ENCODE results near the gene FLACC1.
"Not testable (repeated sequence)": the region's sequence is repeated elsewhere in the genome, so short reads cannot be mapped to it uniquely, and the experiment has no call there.

FLACC1 gene

DNA sequence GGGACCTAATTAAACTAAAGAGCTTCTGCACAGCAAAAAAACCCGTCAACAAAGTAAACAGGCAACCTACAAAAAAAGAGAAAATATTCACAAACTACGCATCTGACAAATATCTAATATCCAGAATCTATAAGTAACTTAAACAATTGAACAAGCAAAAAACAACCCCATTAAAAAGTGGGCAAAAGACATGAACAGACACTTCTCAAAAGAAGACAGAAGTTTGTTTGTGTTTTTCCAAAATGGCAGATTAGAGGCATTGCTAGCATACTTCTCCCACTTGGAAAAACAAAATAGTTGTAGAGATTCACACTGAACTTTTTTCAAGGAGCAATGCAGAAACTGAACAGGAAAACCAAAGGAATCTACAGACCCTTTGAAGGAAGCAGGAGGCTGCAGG, 37.6 kb downstream of the FLACC1 start:
- Histone ChIP-seq H3K9ac (ENCODE audit: low read depth, low read length) (no peak overlapping the region), H3K27ac (ENCODE audit: low read depth, low read length) (no peak overlapping the region), H3K36me3 (ENCODE audit: insufficient read depth, low read length) (no peaks in the 10 kb centered on the region), H3K27me3 (ENCODE audit: insufficient read depth, low read length) (no peaks in the 10 kb centered on the region), H3K4me1 (ENCODE audit: insufficient read depth, low read length) (no peaks in the 10 kb centered on the region), H3K4me3 (ENCODE audit: low read length) (no peak overlapping the region), H3K9me3 (ENCODE audit: insufficient read depth, low read depth, low read length) (peaks cover 13% of the 10 kb centered on the region; the same call in 1 of the 2 replicates)
- whole genome bisulfite sequencing: 66% methylated on average over 2 of the region's 2 CpGs

DNA sequence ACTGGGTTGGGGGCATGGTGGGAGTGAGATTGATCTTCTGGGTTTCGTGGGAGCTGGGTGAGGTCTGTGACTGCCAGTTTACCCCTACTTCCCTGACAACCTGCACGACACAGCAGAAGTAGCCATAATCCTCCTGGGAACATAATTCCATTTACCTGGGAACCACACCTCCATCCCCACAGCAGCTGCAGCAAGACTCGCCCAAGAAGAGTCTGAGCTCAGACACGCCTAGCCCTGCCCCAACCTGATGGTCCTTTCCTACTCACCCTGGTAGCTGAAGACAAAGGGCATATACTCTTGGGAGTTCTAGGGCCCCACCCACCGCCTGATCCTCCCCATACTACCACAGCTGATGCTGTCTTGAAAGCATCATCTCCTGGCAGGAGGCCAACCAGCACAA, 43.8 kb downstream of the FLACC1 start:
- H3K4me3 ChIP-seq (ENCODE audit: low read length): no peak overlapping the region
- no peaks in the 10 kb centered on the region for H3K36me3 ChIP-seq (ENCODE audit: insufficient read depth, low read length)

DNA sequence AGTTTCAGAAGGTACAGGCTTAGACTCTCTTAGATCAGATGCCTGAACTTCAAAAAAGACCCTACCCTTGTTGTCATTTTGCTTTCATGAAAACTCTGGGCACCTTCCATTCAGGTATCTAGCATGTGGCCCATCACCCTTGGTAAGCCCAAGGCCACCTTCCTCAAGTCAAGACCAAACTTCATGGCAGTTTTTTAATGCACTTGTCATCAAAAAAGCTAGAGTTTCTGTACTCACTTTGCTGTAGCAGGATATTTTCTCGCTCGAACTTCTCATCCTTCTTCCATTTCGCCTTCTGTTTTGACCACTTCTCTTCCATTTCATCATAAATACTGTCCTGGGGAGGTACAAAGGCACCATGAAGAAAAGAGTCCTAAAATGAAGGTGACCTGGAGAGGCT, 48.2 kb downstream of the FLACC1 start:
- no peaks in the 10 kb centered on the region for H3K4me1 ChIP-seq (ENCODE audit: insufficient read depth, low read length)
- no peak overlapping the region for H3K27ac ChIP-seq (ENCODE audit: low read depth, low read length)
- no peaks in the 10 kb centered on the region for H3K9me3 ChIP-seq (ENCODE audit: insufficient read depth, low read depth, low read length)
- H3K9ac ChIP-seq (ENCODE audit: low read depth, low read length): no peak overlapping the region
- 96% methylated on average over 3 of the region's 3 CpGs for WGBS
- no peak overlapping the region for H3K4me3 ChIP-seq (ENCODE audit: low read length)
- no peaks in the 10 kb centered on the region for H3K27me3 ChIP-seq (ENCODE audit: insufficient read depth, low read length)
- no peaks in the 10 kb centered on the region for H3K36me3 ChIP-seq (ENCODE audit: insufficient read depth, low read length)

More for the DNA sequence above, 43.8 kb downstream of the FLACC1 start:
- WGBS: 80% methylated on average over 5 of the region's 5 CpGs
- Histone ChIP-seq H3K4me1 (ENCODE audit: insufficient read depth, low read length) (no peaks in the 10 kb centered on the region), H3K27me3 (ENCODE audit: insufficient read depth, low read length) (no peaks in the 10 kb centered on the region), H3K27ac (ENCODE audit: low read depth, low read length) (no peak overlapping the region), H3K9ac (ENCODE audit: low read depth, low read length) (no peak overlapping the region), H3K9me3 (ENCODE audit: insufficient read depth, low read depth, low read length) (no peaks in the 10 kb centered on the region)

DNA sequence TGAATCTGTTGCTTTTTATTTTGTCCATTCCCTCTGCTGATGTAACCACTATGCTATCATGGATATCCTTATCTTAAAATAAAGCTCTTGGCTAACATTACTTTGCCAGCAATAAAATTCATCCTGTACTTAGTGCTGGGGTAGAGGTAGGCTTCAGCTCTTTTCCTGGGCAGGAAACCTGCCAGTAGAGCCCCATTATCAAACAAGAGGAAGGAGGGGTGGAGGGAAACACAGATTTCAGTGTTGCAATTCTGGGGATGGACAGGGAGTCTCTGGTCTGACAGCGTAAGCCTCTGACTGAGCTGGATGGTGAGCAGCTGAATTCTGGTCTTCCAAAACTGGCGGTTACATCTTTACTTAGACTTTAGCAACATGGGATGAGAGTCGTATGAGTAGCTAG, 49.3 kb downstream of the FLACC1 start:
- H3K9me3 ChIP-seq (ENCODE audit: insufficient read depth, low read depth, low read length): no peaks in the 10 kb centered on the region
- no peaks in the 10 kb centered on the region for H3K27me3 ChIP-seq (ENCODE audit: insufficient read depth, low read length)
- H3K4me3 ChIP-seq (ENCODE audit: low read length): no peak overlapping the region
- H3K36me3 ChIP-seq (ENCODE audit: insufficient read depth, low read length): no peaks in the 10 kb centered on the region
- no peak overlapping the region for H3K9ac ChIP-seq (ENCODE audit: low read depth, low read length)
- H3K4me1 ChIP-seq (ENCODE audit: insufficient read depth, low read length): no peaks in the 10 kb centered on the region
- WGBS: 88% methylated on average over 3 of the region's 3 CpGs
- H3K27ac ChIP-seq (ENCODE audit: low read depth, low read length): no peak overlapping the region

DNA sequence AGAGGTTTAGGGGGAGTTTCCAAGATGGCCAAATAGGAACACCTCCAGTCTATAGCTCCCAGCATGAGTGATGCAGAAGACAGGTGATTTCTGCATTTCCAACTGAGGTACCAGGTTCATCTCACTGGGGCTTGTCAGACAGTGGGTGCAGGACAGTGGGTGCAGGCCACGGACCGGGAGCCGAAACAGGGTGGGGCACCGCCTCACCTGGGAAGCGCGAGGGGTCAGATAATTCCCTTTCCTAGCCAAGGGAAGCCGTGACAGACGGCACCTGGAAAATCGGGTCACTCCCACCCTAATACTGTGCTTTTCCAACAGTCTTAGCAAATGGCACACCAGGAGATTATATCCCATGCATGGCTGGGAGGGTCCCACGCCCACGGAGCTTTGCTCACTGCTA, 57.2 kb downstream of the FLACC1 start:
- not testable (repeated sequence) for H3K27ac ChIP-seq (ENCODE audit: low read depth, low read length); H3K9me3 ChIP-seq (ENCODE audit: insufficient read depth, low read depth, low read length); H3K9ac ChIP-seq (ENCODE audit: low read depth, low read length); H3K4me3 ChIP-seq (ENCODE audit: low read length); H3K27me3 ChIP-seq (ENCODE audit: insufficient read depth, low read length); H3K36me3 ChIP-seq (ENCODE audit: insufficient read depth, low read length); H3K4me1 ChIP-seq (ENCODE audit: insufficient read depth, low read length)
- WGBS: 92% methylated on average over 11 of the region's 11 CpGs

DNA sequence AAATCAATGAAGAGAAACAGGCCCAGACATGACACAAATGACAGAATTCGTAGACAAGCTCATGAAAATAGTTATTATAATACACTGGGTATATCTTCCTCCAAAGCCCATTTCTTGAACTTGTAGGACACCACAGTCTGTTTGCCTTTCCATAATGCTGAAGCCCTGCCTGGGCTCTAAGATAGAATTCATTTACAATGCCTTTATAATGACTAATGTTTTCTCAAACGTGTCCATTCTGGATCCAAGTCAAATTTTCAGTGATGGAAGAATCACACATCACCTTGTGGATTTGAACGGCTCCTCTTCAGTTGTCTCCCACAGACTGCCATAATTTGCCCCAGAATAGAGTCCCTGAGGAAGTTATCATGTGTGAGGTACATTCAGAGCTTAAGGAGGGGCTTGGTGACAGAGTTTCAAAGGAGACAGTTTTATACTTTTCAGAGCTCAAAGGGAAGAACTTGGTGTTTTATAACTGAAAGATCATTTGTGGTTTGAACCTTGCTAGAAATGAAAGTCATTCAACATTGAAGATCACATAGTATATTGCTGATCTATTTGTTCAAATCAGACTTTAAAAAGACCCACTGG, 58.6 kb downstream of the FLACC1 start:
- WGBS: 95% methylated on average over 3 of the region's 3 CpGs
- Histone ChIP-seq H3K9ac (ENCODE audit: low read depth, low read length) (no peak overlapping the region), H3K36me3 (ENCODE audit: insufficient read depth, low read length) (no peaks in the 10 kb centered on the region), H3K4me1 (ENCODE audit: insufficient read depth, low read length) (no peaks in the 10 kb centered on the region), H3K27ac (ENCODE audit: low read depth, low read length) (no peak overlapping the region), H3K9me3 (ENCODE audit: insufficient read depth, low read depth, low read length) (peaks cover 8% of the 10 kb centered on the region), H3K27me3 (ENCODE audit: insufficient read depth, low read length) (no peaks in the 10 kb centered on the region), H3K4me3 (ENCODE audit: low read length) (no peak overlapping the region)

DNA sequence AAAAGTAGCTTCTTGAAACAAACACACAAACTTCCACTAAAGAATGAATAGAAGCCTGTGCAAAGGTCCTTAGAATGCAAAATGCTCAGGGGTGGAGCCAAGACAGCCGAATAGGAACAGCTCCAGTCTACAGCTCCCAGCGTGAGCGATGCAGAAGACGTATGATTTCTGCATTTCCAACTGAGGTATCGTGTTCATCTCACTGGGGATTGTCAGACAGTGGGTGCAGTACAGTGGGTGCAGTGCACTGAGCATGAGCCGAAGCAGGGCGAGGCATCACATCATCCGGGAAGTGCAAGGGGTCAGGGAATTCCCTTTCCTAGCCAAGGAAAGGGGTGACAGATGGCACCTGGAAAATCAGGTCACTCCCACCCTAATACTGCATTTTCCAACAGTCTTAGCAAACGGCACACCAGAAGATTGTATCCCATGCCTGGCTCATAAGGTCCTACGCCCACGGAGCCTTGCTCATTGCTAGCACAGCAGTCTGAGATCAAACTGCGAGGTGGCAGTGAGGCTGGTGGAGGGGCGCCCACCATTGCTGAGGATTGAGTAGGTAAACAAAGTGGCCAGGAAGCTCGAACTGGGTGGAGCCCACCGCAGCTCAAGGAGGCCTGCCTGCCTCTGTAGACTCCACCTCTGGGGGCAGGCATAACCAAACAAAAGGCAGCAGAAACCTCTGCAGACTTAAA, 66.5 kb downstream of the FLACC1 start:
- H3K9ac ChIP-seq (ENCODE audit: low read depth, low read length); H3K4me1 ChIP-seq (ENCODE audit: insufficient read depth, low read length); H3K4me3 ChIP-seq (ENCODE audit: low read length); H3K27ac ChIP-seq (ENCODE audit: low read depth, low read length); H3K36me3 ChIP-seq (ENCODE audit: insufficient read depth, low read length); H3K27me3 ChIP-seq (ENCODE audit: insufficient read depth, low read length): not testable (repeated sequence)
- H3K9me3 ChIP-seq (ENCODE audit: insufficient read depth, low read depth, low read length): peaks cover 12% of the 10 kb centered on the region; the same call in 1 of the 2 replicates
- WGBS: 95% methylated on average over 15 of the region's 15 CpGs

DNA sequence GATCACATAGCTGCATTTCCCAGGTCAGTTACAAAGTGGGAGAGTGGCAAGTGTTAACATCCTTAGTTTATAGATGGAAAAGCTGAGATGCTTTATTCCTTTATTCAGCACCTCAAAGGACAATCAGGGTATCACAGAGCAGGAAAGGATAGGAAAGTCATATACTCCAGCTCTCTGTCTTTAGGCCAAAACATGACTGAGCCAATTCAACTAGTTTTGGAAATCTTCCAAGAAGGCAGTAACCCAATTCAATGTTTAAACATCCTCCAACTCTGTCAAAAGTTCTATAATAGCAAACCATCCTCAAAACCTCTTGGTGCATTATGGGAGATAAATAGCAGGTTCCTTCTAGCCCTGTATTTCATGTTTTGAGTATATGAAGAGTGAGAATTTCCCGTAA, 71.6 kb downstream of the FLACC1 start:
- Histone ChIP-seq H3K9me3 (ENCODE audit: insufficient read depth, low read depth, low read length) (peaks cover 8% of the 10 kb centered on the region; the same call in 1 of the 2 replicates), H3K27ac (ENCODE audit: low read depth, low read length) (no peak overlapping the region), H3K4me1 (ENCODE audit: insufficient read depth, low read length) (no peaks in the 10 kb centered on the region), H3K9ac (ENCODE audit: low read depth, low read length) (no peak overlapping the region), H3K36me3 (ENCODE audit: insufficient read depth, low read length) (peaks cover 5% of the 10 kb centered on the region; the same call in 1 of the 2 replicates), H3K4me3 (ENCODE audit: low read length) (no peak overlapping the region), H3K27me3 (ENCODE audit: insufficient read depth, low read length) (no peaks in the 10 kb centered on the region)
- WGBS: 90% methylated on average over 1 of the region's 1 CpG

DNA sequence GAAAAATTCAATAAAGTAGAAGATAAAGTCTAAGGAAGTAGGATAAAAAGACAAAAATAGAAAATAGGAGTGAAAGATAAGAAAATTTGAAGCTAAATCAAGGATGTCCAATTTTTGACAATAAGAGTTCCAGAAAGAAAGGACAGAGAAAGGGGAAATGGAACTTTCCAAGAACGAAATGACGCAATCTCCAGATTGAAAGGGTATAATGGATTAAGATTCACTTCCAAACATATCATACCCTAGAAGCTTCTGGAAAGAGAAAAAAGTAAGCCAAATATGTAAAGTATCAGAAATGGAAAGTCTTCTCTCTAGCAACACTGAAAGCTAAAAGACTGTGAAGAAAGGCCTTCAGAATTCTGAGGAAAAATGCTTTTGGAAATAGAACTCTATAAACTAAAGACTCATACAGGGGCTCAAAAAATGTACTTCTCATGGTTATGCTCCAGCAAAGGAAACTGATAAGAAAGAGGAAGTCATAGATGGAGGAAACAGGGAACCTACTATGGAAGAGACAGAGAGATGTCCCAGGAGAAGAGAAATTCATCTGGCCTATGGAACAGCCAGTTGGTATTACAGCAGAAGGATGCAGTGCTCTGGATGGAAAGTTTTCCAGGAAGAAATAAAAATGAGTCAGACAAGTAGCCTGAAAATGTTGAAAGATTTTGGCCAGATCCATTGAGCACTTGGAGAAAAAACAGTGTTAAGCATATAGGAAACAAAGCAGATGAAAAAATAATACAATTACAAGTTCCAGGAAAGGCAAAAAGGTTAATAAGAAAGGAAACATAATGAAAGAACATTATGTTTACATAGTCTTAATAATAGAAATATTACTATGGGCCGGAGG, 76.7 kb downstream of the FLACC1 start:
- Histone ChIP-seq H3K4me3 (ENCODE audit: low read length) (no peak overlapping the region), H3K9ac (ENCODE audit: low read depth, low read length) (no peak overlapping the region), H3K36me3 (ENCODE audit: insufficient read depth, low read length) (no peaks in the 10 kb centered on the region; the same call in 1 of the 2 replicates), H3K9me3 (ENCODE audit: insufficient read depth, low read depth, low read length) (no peaks in the 10 kb centered on the region), H3K27ac (ENCODE audit: low read depth, low read length) (no peak overlapping the region), H3K27me3 (ENCODE audit: insufficient read depth, low read length) (no peaks in the 10 kb centered on the region), H3K4me1 (ENCODE audit: insufficient read depth, low read length) (no peaks in the 10 kb centered on the region)
- WGBS: 100% methylated on average over 1 of the region's 3 CpGs

DNA sequence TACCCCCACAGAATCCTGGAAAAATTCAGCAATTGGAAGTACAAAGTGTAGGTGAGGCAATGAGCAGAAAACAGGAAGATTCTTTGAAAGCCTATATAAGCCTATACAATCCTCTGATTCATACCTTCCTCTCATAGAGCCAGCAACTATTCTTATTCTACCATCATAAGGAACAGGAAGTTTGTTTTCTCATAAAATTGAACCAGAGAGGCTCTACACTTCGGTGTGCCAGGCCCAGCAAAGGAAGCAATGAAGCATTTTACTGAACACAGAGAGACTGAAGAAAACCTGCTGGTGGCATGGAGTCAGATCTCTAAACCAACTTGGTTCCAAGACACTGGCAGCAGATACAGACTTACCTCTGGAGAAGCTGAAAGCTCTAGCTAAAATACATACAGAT, 78.1 kb downstream of the FLACC1 start:
- Histone ChIP-seq H3K27me3 (ENCODE audit: insufficient read depth, low read length) (no peaks in the 10 kb centered on the region), H3K27ac (ENCODE audit: low read depth, low read length) (no peak overlapping the region), H3K4me1 (ENCODE audit: insufficient read depth, low read length) (no peaks in the 10 kb centered on the region), H3K36me3 (ENCODE audit: insufficient read depth, low read length) (no peaks in the 10 kb centered on the region; the same call in 1 of the 2 replicates), H3K9me3 (ENCODE audit: insufficient read depth, low read depth, low read length) (no peaks in the 10 kb centered on the region), H3K4me3 (ENCODE audit: low read length) (no peak overlapping the region), H3K9ac (ENCODE audit: low read depth, low read length) (no peak overlapping the region)
- 87% methylated on average over 1 of the region's 1 CpG for WGBS

DNA sequence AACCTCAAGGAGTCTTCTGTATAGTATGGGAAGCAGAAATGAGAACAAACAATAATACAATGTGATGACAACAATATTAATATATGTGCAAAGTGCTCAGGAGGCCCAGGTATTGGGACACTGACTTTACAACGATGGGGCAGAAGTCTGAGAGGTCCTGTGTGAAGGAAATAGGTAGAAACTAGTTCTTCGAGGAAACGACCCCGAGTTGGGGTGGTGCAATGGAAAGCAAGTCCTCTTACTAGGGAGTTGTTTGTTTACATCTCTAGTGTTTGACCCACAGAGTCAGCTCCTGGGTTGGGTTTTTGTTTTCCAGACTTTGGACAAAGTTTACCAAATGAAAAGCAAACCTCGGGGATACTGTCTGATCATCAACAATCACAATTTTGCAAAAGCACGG, 80.6 kb downstream of the FLACC1 start:
- 93% methylated on average over 6 of the region's 6 CpGs for WGBS
- H3K4me1 ChIP-seq (ENCODE audit: insufficient read depth, low read length): no peaks in the 10 kb centered on the region
- H3K4me3 ChIP-seq (ENCODE audit: low read length): no peak overlapping the region
- H3K27me3 ChIP-seq (ENCODE audit: insufficient read depth, low read length): no peaks in the 10 kb centered on the region
- H3K36me3 ChIP-seq (ENCODE audit: insufficient read depth, low read length): peaks cover 3% of the 10 kb centered on the region; the same call in 1 of the 2 replicates
- H3K9ac ChIP-seq (ENCODE audit: low read depth, low read length): no peak overlapping the region
- no peaks in the 10 kb centered on the region for H3K9me3 ChIP-seq (ENCODE audit: insufficient read depth, low read depth, low read length)
- H3K27ac ChIP-seq (ENCODE audit: low read depth, low read length): no peak overlapping the region
